GM13977 (cell line): ENCODE data around the gene RSPO3.
"Not testable (repeated sequence)": the region's sequence is repeated elsewhere in the genome, so short reads cannot be mapped to it uniquely, and the experiment has no call there.

Source experiments
- DNase-seq: peaks from one replicate; pipeline ENCODE4 v3.0.0; 2012; ENCODE audit warnings: low spot score
- CTCF ChIP-seq: IDR thresholded peaks from 2 replicates; pipeline ENCODE4 v1.5.1; 2012; ENCODE audit warnings: mild to moderate bottlenecking, control low read depth; ENCODE audit not compliant: insufficient read depth; ENCODE audit errors: extremely low read depth, missing control alignments
- in situ Hi-C: fragments of 300-500 bp; cut with MboI; formaldehyde crosslinking; loops from one replicate; pipeline ENCODE4 v1.12.0; 2022; ENCODE audit warnings: low sequenced_read_pairs, low pct_unique_long_range_greater_than_20kb, mixed read lengths, inconsistent platforms; ENCODE audit not compliant: unreplicated experiment

The RSPO3 gene

GRCh38 chr6:127215931-127216330 lies 97.5 kb downstream of the RSPO3 start:
- no peak for TF ChIP-seq CTCF
- no peak for DNase-seq
- in situ Hi-C loops = no loop called here

- TF ChIP-seq CTCF = no peak
- DNase-seq = no peak
- in situ Hi-C loops = no loop called here
Measured at GRCh38 chr6:127216810-127217789, 98.6 kb downstream of the RSPO3 start.

GRCh38 chr6:127219869-127220268 lies 101.4 kb downstream of the RSPO3 start:
- no peak for DNase-seq
- TF ChIP-seq CTCF = no peak
- in situ Hi-C loops = no loop called here

- no peak for TF ChIP-seq CTCF
- in situ Hi-C loops = no loop called here
Measured at GRCh38 chr6:127221201-127221600, 102.7 kb downstream of the RSPO3 start.

GRCh38 chr6:127222418-127222817 lies 103.9 kb downstream of the RSPO3 start:
- no peak for DNase-seq
- TF ChIP-seq CTCF = no peak
- in situ Hi-C loops = no loop called here

More at GRCh38 chr6:127221201-127221600, 102.7 kb downstream of the RSPO3 start:
- no peak for DNase-seq

GRCh38 chr6:127225497-127225896 lies 107.0 kb downstream of the RSPO3 start:
- in situ Hi-C loops = no loop called here
- TF ChIP-seq CTCF = no peak
- DNase-seq = no peak

GRCh38 chr6:127233819-127234218 lies 115.3 kb downstream of the RSPO3 start:
- in situ Hi-C loops, DNase-seq: not testable (repeated sequence)
